ENCODE results near the gene CDK10.

Gene CDK10

DNA sequence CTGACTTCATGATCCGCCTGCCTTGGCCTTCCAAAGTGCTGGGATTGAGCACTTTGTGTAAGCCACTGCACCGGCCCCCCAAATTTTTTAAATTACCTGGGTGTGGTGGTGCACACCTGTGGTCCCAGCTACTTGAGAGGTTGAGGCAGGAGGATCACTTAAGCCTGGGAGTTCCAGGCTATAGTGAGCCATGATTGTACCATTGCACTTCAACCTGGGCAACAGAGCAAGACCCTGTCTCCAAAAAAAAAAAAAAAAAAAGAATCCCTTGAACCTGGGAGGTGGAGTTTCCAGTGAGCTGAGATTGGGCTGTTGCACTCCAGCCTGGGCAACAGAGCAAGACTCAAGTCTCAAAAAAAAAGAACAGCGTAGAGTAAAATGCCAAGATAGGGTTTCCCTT lies 50.1 kb downstream of the CDK10 start:
- no peak for DNase-seq (ENCODE audit: low spot score)

DNA sequence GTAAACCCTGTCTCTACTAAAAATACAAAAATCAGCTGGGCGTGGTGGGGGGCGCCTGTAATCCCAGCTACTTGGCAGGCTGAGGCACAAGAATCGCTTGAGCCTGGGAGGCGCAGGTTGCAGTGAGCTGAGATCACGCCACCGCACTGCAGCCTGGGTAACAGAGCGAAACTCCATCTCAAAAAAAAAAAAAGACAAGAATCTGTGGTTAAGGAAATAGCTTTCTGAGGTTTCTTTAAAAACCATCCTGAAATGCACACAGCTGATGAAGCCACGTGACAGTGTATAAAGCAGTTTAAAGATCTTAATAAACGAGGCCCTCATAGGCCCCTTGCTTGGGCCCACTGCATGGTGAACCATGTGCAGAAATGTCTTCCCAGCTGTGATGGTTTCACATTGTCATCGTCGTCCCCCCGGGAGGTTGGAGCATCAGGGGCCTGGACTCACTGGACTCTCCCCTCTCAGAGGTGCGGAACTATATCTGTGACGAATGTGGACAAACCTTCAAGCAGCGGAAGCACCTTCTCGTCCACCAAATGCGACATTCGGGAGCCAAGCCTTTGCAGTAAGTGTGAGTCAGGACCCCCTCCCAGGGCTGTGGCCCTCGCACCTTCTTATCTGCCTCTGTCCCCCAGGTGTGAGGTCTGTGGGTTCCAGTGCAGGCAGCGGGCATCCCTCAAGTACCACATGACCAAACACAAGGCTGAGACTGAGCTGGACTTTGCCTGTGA lies 51.0 kb downstream of the CDK10 start:
- DNase-seq (ENCODE audit: low spot score): peak; percentile 56

DNA sequence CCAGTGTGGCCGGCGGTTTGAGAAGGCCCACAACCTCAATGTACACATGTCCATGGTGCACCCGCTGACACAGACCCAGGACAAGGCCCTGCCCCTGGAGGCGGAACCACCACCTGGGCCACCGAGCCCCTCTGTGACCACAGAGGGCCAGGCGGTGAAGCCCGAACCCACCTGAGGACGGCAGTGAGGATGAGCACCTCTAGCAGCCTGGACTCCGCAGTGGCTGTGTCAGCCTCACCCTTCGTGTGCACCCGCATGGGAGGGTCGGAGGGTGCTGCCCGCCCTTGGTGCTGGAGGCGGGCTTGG lies 51.5 kb downstream of the CDK10 start:
- DNase-seq (ENCODE audit: low spot score): no peak

DNA sequence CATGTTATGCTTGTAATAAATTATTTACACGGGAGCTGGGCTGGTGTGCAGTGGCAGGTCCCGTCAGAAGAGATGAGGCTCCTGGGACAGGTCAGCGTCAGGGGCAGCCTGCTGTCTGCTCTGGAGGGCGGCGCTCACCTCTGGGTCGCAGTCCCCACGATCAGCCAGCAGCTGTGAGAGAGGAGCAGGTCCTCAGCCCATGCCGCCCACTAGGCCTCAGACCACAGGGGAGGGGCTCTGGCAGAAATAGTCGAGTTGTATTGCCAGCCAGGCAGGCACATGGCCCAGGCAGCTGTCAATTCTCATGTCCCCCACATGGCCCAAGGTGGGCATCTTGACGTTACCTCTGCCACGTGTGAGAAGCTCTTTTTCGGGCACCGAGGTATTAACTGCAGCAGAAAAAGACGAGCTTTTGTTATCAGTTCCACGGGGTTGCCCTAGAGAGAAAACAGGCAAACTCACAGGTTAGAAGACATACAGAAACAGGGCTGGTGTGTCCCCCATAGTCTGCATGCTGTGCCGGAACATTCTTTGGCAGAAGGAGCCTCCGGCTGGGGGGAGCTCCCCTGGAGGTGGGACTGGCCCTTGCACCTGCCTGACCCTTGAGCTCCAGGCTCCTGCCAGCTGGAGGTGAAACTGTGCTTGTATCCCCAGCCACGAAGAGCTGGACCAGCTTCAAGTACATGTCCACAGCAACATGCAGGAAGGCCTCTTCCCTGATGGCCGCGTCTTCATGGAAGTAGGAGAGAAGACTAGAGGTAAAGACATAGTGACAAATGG lies 52.2 kb downstream of the CDK10 start:
- no peak for DNase-seq (ENCODE audit: low spot score)

DNA sequence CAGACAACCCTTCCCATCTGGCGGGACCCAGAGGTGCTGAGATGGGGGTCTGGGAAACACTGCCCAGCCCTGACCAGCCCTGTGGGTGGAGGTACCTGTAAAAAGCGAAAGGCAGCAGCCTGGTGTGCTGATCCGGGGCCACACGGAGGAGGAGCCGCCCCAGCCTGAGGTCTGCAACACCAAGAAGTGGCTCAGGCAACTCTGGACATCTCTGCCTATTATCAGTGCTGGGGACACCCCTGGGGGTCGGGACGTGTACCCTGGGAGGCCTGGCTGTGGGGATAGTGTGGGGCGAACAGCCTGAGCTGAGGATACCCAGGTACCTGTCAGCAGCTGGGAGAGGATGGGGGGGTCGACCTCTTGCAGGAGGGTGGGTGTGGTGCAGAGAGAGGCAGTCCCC lies 52.9 kb downstream of the CDK10 start:
- no peak for DNase-seq (ENCODE audit: low spot score)

DNA sequence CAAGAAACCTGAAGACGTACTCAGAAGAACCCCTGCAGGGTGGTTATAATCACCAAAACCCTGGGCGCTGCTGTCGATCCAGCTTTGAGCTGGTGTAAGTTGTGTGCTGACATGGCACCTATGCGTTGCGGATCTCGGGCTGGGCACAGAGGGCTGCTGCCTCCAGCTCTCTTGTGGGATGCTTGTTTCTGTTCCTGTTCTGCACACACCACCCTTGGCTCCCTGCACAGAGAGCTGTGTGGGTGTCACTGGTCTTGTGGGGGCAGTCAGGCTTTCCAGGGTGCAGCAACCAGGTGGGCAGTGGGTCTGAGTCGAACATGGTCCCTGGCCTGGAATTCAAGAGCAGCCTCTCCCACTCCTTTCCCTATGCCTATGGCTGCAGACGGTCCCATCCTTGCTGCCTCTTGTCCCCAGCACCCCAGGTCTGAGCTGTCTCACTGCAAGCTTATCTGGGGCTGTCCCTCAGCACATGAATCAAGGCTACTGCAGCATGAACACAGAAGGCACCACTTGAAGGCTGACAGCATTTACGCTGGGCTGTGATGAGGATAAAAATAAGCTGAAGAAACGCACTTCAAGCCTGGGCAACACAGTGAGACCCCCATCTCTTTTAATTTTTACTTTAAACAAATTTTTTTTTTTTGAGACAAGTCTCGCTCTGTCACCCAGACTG lies 55.0 kb downstream of the CDK10 start:
- no peak for DNase-seq (ENCODE audit: low spot score)

DNA sequence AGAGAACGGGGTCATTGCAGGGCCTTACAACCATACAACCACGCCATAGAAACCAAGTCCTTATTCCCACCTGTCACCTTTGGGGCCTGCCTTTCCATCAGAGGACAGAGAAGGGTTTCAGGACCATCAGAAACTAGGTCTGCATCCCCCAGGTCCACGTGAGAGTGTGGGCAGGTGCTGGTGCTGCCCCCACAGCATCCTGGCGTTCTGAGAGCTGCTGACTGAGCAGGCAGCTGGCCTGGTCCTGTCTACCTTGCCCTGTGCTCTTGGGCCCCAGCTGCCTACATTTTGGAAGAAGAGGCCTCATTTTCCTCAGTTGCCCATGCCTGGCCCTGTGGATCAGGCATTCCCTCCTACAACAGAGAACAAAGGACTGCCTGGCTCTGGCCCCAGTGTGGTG lies 56.5 kb downstream of the CDK10 start:
- DNase-seq (ENCODE audit: low spot score): no peak

DNA sequence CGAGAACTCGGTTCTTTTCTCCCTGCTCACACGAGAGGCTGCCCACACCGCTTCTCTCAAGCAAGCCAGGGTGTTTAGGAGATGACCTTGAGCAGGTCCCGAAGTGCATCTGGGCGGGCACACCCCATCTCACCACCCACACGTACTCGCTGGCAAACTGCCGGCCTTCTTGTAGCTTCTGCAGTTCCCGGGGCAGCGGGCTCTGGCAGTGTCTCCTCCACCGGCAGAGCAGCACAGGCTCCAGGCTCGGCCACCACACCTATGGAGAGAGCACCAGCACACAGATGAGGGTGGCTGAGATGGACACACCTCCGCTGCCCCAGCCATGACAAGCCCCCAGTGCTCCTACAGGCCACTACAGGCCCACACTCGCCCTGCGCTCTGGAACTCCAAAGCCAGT lies 58.3 kb downstream of the CDK10 start:
- no peak for DNase-seq (ENCODE audit: low spot score)

Measured in CD4-positive, alpha-beta T cell treated with Interleukin-15 for 4 hours (primary cell).